Cardiac septum (tissue), 1 donor: ENCODE results near the gene TRPM3. TPM values are rescaled to one million over a fixed set of nuclear protein-coding genes. Genes with fewer than 3 reads are reported as not detected.
"Not testable (repeated sequence)": the region's sequence is repeated elsewhere in the genome, so short reads cannot be mapped to it uniquely, and the experiment has no call there.

Experiments
- DNase-seq: peaks from one replicate; pipeline ENCODE4 v3.0.0-alpha.2; 2020; ENCODE audit warnings: low spot score
- intact Hi-C: fragments of 100-400 bp; cut with DNase I; formaldehyde crosslinking; loops from one replicate; pipeline ENCODE4 v1.14.0; 2022
- total RNA-seq: library from RNA; stranded (reverse); fragmentation: NEBNext Ultra II Directional; extraction: Animal tissue kit (Norgen Biotek cat#: 25700); gene quantifications from one replicate; pipeline ENCODE4 v1.2.1, GENCODE V29; 2021
- donor health status: DM: no; HTN: no; CAD: no.

Gene TRPM3
- total RNA-seq, 1 donor from 2014 or later: 0.51 TPM

DNA sequence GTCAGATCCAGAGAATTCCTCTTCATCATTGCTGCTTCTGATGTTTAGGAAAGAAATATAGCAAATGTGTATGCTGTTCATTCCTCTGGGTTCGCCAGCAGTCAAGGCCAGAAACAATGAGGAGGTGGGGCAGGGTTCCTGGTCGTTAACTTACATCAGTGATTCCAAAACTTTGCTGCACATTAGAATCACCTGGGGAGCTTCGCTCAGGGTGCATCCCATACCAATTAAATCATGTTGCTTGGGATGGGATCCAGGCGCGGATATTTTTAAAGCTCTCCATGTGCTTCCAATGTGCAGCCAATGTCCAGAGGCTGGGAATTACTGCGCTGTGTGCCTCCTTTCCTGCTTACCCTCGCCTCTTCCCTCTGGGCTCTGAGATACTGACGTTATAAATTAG, 479.1 kb downstream of the TRPM3 start:
- intact Hi-C loops: loop anchor here (5.0 to 10.0 kb wide), 3 partner anchors 282 to 605 kb away; no protein-coding TSS in a partner anchor
- no peak for DNase-seq

DNA sequence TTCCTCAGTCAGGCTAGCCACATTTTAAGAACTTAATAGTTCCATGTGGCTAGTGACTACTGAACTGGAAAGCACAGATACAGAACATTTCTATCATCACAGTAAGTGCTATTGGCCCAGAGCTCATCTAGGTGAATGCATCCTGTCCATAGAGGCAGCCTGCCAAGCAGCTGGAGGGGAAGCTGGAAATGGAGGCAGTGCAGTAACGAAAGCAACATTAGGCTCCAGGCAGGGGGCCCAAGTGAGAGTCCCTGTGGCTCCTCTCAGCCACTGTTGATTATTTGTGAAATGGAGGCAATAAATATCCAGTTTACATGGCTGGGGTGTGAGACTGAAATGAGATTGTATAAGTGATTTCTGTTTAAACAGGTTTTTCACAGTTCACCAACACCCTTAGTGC, 479.8 kb downstream of the TRPM3 start:
- intact Hi-C loops: loop anchor here (5.0 to 10.0 kb wide), 3 partner anchors 283 to 606 kb away; no protein-coding TSS in a partner anchor
- DNase-seq: no peak

- intact Hi-C loops: loop anchor here (5.0 to 10.0 kb wide), 3 partner anchors 284 to 606 kb away; no protein-coding TSS in a partner anchor
- DNase-seq: no peak
Measured at GRCh38 chr9:70641031-70641430, 480.4 kb downstream of the TRPM3 start.

GRCh38 chr9:70639853-70640814, 481.3 kb downstream of the TRPM3 start:
- intact Hi-C loops: loop anchor here (5.0 to 10.0 kb wide), 3 partner anchors 285 to 607 kb away; no protein-coding TSS in a partner anchor
- no peak for DNase-seq

GRCh38 chr9:70635790-70636189, 485.6 kb downstream of the TRPM3 start:
- intact Hi-C loops: no loop called here
- no peak for DNase-seq

DNA sequence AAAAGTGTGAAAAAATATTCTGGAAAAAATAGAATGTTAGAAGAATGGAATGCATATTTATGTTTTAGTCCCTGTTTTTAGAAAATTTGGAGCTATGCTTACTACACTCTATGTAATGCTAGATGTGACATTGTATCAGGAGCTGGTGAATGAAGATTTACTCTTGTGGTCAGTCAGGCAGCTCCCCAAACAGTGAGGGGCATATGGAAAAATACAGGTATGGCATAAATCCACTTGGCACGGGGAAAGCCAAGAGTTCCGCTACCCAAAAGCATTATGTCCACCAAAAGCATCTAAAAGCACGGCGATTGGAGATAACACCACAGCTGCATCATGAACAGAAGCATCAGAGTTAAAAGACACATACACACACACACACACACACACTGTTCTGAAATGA, 486.7 kb downstream of the TRPM3 start:
- intact Hi-C loops: no loop called here
- DNase-seq: no peak

- no peak for DNase-seq
- intact Hi-C loops: no loop called here
Measured at GRCh38 chr9:70630971-70631370, 490.4 kb downstream of the TRPM3 start.

- DNase-seq, intact Hi-C loops: not testable (repeated sequence)
Measured at GRCh38 chr9:70629080-70629685, 492.2 kb downstream of the TRPM3 start.

DNA sequence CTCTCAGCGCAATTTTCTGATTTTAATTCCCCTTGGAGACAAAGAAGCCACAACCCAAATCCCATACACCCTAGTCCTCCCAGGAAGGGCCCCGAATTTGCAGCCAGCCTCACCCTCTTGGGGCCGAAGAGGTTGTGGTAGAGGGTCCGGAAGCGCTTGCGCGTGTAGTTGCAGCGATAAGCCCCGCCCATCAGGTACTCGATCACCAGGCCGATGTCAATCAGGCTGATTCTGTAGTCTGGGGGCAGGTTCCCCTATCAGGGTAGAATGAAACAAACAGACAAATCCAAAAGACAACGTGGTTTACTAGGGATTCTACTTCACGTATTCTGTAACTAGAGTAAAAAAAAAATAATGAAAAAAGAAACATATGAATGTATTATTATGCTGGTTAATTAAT, 496.3 kb downstream of the TRPM3 start:
- intact Hi-C loops: no loop called here
- no peak for DNase-seq

- intact Hi-C loops: no loop called here
- no peak for DNase-seq
Measured at GRCh38 chr9:70618784-70619183, 502.6 kb downstream of the TRPM3 start.

DNA sequence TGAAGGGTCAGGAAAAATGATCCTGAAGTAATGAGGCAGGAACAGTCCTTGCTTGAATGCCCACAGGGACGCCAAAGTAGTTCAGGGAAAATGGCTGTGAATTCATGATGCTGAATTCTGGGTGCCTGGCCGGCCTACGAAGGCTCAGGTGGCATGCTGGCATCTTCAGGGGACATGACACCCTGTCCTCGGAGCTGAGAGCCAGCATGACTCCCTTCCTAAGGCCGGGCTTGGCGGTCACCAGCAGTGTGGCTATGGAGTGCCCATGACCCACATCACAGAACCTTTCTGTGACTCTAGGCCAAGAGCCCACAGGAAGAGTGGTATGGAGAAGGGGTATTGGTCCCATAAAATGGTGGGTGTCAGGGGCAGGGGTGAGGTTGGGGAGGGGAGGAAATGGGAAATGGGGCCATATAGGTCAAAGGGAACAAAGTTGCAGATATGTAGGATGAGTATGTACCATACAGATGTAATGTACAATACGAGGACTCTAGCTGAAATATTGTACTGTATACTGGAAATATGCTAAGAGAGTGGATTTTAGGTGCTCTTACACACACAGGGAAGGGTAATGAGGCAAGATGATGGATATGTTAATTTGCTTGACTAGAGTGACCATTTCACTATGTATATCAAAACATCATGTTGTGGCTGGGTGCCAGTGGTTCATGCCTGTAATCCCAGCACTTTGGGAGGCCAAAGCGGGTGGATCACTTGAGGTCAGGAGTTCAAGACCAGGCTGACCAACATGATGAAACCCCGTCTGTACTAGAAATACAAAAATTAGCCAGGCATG, 504.2 kb downstream of the TRPM3 start:
- intact Hi-C loops: no loop called here
- no peak for DNase-seq

- intact Hi-C loops: no loop called here
- no peak for DNase-seq
Measured at GRCh38 chr9:70616228-70616990, 505.0 kb downstream of the TRPM3 start.

GRCh38 chr9:70615464-70616138, 505.8 kb downstream of the TRPM3 start:
- intact Hi-C loops: no loop called here

GRCh38 chr9:70614786-70615463, 506.5 kb downstream of the TRPM3 start:
- peak; percentile 80 for DNase-seq

More at GRCh38 chr9:70615464-70616138, 505.8 kb downstream of the TRPM3 start:
- DNase-seq: no peak

GRCh38 chr9:70613024-70613768, 508.2 kb downstream of the TRPM3 start:
- intact Hi-C loops: no loop called here

More at GRCh38 chr9:70614786-70615463, 506.5 kb downstream of the TRPM3 start:
- intact Hi-C loops: no loop called here

GRCh38 chr9:70610287-70610644, 511.2 kb downstream of the TRPM3 start:
- intact Hi-C loops: no loop called here
- DNase-seq: no peak

More at GRCh38 chr9:70613024-70613768, 508.2 kb downstream of the TRPM3 start:
- no peak for DNase-seq
